Muscle layer of duodenum (tissue), 2 donors: Measurements from ENCODE around the gene JOSD2.

ENCODE experiments used
- H3K27ac ChIP-seq: one replicate; pipeline ENCODE4 v1.7.0; 2013; ENCODE audit warnings: mild to moderate bottlenecking, low read length
- H3K27me3 ChIP-seq: one replicate; pipeline ENCODE4 v1.7.0; 2013; ENCODE audit warnings: low read depth, mild to moderate bottlenecking, control low read depth, low read length
- H3K36me3 ChIP-seq, 2 donors: one replicate each; pipeline ENCODE4 v1.7.0; 2013; ENCODE audit warnings: low read length in 2 of 2, control low read depth in 1 of 2, mild to moderate bottlenecking in 1 of 2; ENCODE audit not compliant: insufficient read depth in 2 of 2, control insufficient read depth in 1 of 2
- H3K4me1 ChIP-seq, 2 donors: one replicate each; pipeline ENCODE4 v1.7.0; 2013; ENCODE audit warnings: low read length in 2 of 2, mild to moderate bottlenecking in 2 of 2, control low read depth in 1 of 2, moderate library complexity in 1 of 2; ENCODE audit not compliant: insufficient read depth in 2 of 2, control insufficient read depth in 1 of 2
- H3K4me3 ChIP-seq, 2 donors: one replicate each; pipeline ENCODE4 v1.7.0; 2013; ENCODE audit warnings: low read length in 2 of 2, low read depth in 1 of 2, mild to moderate bottlenecking in 1 of 2
- H3K9me3 ChIP-seq, 2 donors: one replicate each; pipeline ENCODE4 v1.7.0; 2013; ENCODE audit warnings: low read length in 2 of 2, control low read depth in 1 of 2, mild to moderate bottlenecking in 1 of 2; ENCODE audit not compliant: control insufficient read depth in 1 of 2
- donor health status: healthy.

Gene JOSD2

DNA sequence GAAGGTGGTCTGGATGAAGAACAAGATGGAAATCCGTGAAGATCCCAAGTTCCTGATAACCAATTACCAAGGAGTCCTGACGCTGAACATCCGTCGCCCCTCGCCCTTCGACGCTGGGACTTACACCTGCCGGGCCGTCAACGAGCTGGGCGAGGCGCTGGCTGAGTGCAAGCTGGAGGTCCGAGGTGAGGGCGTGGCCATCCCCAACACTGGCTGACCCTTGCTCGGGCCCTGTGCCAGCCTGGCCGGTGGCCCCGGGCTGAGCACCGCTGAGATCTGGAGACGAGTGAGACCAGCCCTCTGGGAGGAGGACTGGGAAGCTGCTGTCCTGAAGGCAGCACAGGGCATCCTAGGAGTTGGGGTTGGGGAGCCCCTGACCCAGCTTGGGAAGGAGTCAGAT, 46.6 kb downstream of the JOSD2 start:
- Histone ChIP-seq H3K4me1 (no peaks in the 10 kb centered on the region), H3K36me3 (no peaks in the 10 kb centered on the region), H3K9me3 (no peaks in the 10 kb centered on the region), H3K27me3 (no peaks in the 10 kb centered on the region), H3K4me3 (no peak overlapping the region), H3K27ac (no peak overlapping the region)

DNA sequence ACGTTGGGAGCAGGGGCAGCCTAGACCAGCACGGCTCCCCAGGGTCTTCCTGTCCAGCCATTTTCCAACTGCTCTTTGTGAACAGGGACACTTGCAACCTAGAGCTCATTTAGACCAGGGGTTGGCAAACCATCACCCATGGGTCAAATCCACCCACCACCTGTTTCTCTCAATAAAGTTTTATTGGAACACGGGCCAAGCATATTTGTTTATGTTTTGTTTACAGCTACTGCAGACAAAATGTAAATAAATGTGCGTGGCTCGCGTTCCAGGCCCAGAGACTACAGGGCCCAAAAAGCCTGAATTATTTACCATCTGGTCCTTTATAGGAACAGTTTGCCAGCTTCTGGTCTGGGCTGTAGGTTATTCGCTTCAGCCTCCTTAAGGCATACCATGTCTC, 48.0 kb downstream of the JOSD2 start:
- Histone ChIP-seq H3K9me3 (no peaks in the 10 kb centered on the region), H3K27me3 (no peaks in the 10 kb centered on the region), H3K27ac (no peak overlapping the region), H3K36me3 (no peaks in the 10 kb centered on the region), H3K4me3 (no peak overlapping the region), H3K4me1 (no peaks in the 10 kb centered on the region)

DNA sequence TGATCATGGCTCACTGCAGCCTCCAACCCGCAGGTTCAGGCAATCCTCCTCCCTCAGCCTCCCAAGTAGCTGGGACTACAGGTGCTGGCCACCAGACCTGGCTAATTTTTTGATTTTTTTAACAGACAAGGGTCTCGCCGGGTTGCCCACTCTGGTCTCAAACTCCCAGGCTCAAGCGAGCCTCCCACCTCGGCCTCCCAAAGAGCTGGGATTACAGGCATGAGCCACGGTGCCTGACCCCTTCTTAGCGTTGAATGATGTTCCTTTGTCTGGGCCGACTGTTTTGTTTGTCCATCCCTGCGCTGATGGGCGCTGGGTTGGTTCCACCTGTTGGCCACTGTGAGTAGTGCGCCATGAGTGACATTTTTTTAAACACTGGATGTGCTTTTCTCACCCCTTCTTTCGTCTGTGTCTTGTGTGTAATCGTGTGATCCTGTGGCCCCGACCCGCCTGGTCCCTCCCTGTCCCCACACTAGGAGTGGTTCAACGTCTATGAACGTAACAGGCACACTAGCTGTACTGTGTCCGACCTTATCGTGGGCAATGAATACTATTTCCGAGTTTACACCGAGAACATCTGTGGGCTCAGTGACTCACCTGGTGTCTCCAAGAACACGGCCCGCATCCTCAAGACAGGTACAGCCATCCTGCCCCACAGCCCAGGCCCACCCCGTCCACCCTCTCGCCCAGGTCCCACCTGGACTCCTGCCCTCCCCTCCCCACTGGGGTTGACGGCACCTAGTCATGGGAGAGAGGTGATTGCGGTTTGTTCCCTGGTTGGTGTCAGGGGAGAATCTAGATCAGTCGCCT, 49.7 kb downstream of the JOSD2 start:
- Histone ChIP-seq H3K4me3 (no peak overlapping the region), H3K4me1 (no peaks in the 10 kb centered on the region), H3K27ac (no peak overlapping the region), H3K36me3 (no peaks in the 10 kb centered on the region), H3K27me3 (peaks cover 4% of the 10 kb centered on the region), H3K9me3 (no peaks in the 10 kb centered on the region)

DNA sequence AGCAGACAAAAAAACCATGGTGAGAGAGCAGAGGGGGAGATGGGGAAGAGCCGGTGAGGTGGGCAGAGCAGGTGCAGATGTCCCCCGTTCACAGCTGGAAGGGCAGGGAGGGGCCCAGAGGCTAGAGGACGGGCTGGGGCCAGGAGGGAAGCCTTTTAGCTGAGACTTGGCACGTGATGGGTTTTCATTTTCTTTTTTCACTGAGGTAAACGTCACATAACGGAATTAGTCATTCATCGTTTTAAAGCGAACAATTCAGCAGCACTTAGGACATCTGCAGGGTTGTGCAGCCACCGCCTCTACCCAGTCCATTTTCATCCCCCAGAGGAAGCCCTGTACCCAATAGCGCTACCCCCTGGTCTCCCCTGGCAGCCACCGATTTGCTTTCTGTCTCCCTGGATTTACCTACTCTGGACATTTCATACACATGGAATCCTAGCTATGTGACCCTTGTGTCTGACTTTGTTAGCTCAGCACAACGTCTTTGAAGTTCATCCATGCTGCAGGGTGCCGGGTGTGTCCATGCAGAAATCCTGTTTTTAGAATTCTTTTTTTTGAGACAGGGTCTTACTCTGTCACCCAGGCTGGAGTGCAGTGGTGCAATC, 50.7 kb downstream of the JOSD2 start:
- no peak overlapping the region for H3K4me3 ChIP-seq
- peaks cover 4% of the 10 kb centered on the region for H3K27me3 ChIP-seq
- no peaks in the 10 kb centered on the region for H3K9me3 ChIP-seq
- no peak overlapping the region for H3K27ac ChIP-seq
- H3K4me1 ChIP-seq = no peaks in the 10 kb centered on the region
- H3K36me3 ChIP-seq = no peaks in the 10 kb centered on the region

DNA sequence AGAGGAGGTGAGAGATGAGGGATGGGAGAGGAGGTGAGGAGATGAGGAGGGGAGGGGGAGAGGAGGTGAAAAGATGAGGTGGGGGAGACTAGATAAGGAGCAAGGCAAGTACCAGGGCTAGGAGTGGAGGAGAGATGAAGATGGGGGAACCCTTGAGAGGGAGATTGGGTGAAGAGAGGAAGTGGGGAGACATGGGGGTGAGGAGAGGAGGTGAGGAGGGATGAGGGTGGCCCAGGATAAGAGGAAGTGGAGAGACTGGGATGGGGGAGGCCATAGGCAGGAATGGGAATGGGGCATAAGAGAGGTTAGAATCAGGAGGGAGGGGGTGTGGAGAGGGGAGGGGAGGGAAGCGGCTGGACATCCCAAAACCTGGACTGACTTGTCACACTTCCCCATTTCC, 51.4 kb downstream of the JOSD2 start:
- H3K27me3 ChIP-seq = peaks cover 4% of the 10 kb centered on the region
- no peak overlapping the region for H3K4me3 ChIP-seq

DNA sequence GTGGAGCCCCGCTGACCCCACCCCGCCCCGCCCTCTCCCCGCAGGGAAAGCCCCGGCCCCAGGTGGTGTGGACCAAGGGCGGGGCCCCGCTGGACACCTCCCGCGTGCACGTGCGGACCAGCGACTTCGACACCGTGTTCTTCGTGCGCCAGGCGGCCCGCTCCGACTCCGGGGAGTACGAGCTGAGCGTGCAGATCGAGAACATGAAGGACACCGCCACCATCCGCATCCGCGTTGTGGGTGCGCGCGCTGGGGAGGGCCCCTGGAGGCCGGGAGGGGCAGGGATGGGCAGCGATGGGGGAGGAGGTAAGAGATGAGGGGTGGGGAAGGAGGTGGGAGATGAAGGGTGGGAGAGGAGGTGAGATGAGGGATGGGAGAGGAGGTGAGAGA, 51.9 kb downstream of the JOSD2 start:
- Histone ChIP-seq H3K36me3 (no peaks in the 10 kb centered on the region), H3K4me1 (no peaks in the 10 kb centered on the region), H3K9me3 (no peaks in the 10 kb centered on the region), H3K4me3 (no peak overlapping the region), H3K27me3 (peaks cover 4% of the 10 kb centered on the region), H3K27ac (no peak overlapping the region)

More for the DNA sequence above, 51.4 kb downstream of the JOSD2 start:
- no peaks in the 10 kb centered on the region for H3K4me1 ChIP-seq
- no peaks in the 10 kb centered on the region for H3K36me3 ChIP-seq
- H3K27ac ChIP-seq = no peak overlapping the region
- H3K9me3 ChIP-seq = no peaks in the 10 kb centered on the region

DNA sequence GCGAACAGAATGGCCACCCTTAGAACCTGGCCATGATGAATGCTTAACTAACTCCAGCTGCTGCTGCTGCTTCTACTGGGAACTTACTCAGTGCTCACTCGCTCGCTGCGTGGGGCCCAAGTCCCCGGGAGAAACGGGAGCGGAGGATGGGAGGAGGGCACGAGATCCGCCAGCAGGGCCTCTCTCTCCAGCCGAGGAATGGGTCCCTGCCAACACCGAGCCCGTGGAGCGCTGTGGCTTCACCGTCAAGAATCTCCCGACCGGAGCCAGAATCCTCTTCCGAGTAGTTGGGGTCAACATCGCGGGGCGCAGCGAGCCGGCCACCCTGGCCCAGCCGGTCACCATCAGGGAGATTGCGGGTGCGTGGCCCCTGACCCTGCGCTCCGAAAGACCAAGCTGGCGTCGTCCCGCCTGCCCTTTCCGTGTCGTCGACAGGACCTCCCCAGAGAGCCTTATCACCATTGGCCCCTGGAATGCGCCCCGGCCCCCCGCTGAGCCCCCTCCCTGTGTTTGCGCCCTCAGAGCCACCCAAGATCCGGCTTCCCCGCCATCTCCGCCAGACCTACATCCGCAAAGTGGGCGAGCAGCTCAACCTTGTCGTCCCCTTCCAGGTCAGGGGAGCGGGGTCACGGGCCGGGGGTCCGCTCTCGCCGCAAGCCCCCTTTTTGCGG, 52.5 kb downstream of the JOSD2 start:
- Histone ChIP-seq H3K27me3 (peaks cover 4% of the 10 kb centered on the region), H3K4me3 (no peak overlapping the region)

DNA sequence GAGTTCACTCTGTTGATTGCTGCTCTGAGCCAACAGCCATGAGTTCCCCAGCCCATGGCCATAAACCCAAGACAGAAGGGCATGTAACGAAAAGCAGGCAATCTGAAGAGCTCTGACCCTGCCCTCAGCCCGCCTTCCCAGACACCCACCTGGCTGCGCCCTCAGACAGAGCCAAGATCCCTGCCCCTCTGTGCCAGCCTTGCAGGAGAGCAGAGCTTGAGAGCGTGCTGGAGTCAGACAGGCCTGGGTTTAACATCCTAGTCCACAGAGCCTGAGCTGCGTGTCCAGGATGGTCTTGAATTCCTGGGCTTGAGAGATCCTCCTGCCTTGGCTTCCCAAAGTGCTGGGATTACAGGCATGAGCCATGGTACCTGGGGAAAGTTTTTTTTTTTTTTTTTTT, 53.7 kb downstream of the JOSD2 start:
- H3K27me3 ChIP-seq = peaks cover 4% of the 10 kb centered on the region
- no peaks in the 10 kb centered on the region for H3K4me1 ChIP-seq
- H3K36me3 ChIP-seq = no peaks in the 10 kb centered on the region
- H3K9me3 ChIP-seq = no peaks in the 10 kb centered on the region
- H3K27ac ChIP-seq = no peak overlapping the region
- H3K4me3 ChIP-seq = no peak overlapping the region

More for the DNA sequence above, 52.5 kb downstream of the JOSD2 start:
- Histone ChIP-seq H3K9me3 (no peaks in the 10 kb centered on the region), H3K27ac (no peak overlapping the region), H3K4me1 (no peaks in the 10 kb centered on the region), H3K36me3 (no peaks in the 10 kb centered on the region)
